HG02678 (cell line): ENCODE measurements around the gene SAG.

ENCODE experiments used
- ATAC-seq: cut with Tn5 transposase; IDR thresholded peaks from one replicate; pipeline ENCODE4 v1.9.1; 2021; ENCODE audit warnings: mild to moderate bottlenecking, moderate library complexity; ENCODE audit not compliant: unreplicated experiment

Gene SAG

DNA sequence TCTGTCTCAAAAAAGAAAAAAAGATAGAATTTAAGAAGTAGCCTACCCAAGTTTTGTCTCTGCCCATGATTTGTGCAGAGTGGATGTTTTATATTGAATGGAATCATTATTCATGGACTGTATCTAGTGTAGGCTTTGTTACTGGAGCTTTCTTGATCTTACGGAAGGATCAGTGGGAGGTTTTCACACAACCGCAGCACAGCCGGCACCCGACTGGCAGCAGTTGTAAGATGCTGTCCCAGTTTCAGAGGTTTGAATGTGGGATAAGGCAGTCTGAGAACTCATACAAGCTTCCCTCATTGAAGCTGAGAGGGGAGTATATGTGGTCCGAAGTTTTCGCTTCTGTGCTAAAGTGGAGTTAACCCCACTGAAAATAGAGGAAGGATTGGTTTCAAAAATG lies 19.7 kb upstream of the SAG start:
- ATAC-seq, result no peak

DNA sequence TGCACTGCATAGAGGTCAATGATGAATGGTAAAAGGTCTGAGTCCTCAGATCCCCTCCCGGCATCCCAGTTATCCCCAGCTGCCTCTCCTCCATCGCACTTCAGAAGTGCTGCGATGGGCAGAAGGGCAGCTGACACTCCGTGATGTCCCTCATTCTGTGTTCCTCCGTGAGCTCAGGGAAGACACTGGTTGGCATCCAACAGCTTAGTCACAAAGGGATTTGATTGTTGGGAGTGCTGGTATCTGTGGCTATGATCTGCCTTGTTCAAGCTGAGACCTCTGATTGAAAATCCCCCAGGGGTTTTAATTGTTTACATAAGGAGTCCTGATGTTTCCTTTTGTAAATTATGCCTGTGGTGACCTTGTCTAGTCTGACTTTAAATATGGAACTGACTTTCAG lies 19.0 kb upstream of the SAG start:
- no peak for ATAC-seq

DNA sequence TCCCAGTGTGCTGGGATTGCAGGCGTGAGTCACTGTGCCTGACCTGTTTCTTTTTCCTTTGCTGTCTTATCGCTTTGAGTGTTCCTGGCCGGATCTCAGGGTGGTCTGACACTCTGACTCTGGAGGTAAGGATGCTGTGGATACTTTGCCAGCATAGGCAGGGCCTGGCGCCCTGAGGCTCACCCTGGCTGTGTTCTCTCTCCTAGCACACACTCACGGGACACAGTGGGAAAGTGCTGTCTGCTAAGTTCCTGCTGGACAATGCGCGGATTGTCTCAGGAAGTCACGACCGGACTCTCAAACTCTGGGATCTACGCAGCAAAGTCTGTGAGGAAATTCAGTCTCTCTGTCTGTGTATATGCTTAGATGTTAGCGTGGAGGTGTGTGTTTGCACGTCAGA lies 18.0 kb upstream of the SAG start:
- ATAC-seq, result no peak

DNA sequence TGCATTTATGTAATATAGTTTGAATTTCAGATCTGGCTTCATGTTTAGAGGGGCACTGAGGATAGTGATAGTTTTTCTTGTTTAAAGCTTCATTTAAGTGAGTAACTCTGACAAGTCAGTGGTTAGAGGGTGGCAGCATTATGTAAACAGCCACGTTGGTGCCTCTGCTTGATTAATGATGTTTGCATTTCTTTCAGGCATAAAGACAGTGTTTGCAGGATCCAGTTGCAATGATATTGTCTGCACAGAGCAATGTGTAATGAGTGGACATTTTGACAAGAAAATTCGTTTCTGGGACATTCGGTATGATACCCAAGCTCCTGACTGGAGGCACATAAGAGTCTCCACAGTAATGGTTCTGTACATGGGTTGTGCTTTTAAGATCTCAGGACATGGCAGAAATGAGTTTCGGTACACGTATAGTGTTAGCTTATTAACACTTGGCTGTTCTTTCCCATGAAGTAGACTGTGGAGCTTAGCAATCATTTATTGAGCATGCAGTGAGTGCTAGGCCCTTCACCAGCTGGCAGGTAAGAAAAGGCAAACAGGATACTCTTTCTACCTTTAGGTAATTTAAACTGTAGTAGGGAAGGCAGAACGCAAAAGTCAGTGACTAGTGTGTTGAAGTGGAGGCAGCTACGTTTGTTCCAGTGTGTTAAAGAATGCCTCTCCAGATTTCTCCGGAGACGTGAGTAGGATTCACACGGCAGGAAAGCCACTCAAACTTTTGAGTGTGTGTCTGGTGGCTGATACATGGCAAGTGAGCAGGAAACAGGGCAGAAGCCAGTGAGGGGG lies 17.4 kb upstream of the SAG start:
- ATAC-seq, result no peak

DNA sequence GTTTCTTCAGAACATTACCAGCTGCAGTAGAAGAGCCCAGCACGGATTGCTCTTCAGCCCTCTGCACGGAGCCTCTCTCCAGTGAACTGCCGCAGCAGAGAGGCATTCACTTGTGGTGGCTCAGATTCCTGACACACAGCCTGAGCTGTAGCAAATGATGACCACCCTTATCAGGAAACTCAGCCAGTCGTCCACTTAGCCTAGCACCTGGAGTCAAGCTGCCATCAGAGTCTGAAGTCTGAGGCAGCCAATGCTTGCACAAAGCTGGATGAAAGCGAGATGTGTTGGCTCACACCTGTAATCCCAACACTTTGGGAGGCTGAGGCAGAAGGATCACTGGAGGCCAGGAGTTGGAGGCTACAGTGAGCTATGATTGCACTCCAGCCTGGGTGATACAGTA lies 11.7 kb upstream of the SAG start:
- no peak for ATAC-seq

DNA sequence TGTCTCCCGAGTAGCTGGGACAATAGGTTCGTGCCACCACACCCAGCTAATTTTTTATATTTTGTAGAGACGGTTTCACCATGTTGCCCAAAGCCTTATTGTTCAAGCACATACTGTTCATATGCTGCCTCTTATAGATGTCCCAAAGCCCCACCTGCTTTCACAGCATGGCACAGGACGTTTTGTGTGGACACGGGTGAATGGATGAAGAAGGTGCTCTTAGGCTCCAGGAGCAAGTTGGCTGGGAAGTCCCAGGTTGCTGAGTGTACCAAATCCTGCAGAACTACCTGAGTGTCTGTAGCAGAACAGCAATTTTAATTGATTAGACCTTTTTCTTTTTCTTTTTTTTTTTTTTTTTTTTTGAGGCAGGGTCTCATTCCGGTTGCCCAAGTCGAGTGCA lies 10.5 kb upstream of the SAG start:
- ATAC-seq, result no peak

DNA sequence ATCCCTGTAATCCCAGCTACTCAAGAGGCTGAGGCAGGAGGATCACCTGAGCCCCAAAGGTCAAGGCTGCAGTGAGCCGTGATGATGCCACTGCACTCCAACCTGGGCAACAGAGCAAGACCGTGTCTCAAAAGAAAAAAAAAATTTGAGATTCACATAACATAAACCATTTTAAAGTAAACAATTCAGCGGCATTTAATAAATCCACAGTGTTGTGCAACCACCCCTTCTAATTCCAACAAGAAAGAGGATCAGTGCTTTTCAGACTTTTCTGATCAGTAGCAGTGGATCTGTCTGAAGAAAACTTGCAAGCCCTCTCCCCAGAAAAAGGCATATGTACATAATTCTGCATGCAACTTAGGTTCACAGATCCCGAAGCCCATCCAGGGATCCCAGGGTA lies 7.2 kb upstream of the SAG start:
- no peak for ATAC-seq

DNA sequence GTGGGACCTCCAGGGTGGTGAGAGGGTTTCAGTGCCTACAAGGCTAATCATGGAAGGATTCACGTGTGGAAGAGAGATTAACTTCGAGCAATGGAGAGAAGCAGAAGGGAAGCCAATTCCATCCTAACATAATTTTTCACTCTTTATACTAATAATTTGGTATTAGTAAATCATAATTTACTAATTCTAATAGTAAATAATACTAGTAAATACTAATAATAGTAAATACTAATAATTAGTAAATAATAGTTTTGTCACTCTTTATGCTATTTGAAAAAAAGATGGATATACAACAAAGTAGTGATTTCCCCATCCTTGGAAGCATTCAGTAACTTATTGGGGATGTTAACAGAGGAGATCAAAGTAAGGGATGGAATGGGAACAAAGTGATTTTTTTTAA lies 6.4 kb upstream of the SAG start:
- ATAC-seq, result no peak

DNA sequence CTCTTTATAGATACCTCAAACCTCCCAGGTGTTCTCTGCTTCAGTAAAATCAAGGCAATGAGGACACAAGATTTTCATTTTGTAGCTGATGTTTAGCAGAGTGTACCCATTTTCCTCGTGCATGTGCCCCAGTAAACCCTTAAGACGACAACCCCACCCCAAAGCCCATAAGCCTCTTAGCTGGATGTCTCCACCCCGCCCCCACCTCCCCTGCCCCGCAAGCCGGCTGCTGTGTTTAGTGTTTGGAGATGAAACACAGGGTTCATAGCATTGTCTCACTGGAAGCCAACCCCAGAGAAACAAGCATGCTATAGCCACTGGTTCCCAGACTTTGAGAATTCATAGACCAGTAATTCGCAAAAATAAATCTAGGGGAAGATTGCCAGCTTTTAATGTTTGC lies 5.8 kb upstream of the SAG start:
- ATAC-seq, result no peak

DNA sequence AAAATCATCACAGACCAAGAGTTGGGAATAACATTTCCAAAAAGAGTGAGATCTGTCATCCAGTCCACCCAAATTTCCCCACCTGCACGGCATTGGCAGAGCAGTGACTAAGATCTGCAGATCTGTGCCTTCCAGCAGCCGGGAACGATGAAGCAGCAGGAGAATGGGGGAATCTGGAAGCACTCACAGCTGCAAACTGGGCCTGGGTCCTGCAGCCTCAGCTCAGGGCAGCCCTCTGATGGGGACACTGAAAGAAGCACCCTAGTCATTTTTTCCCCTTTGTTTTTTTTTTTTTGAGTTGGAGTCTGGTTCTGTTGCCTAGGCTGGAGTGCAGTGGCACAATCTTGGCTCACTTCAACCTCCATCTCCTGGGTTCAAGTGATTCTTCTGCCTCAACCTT lies 4.4 kb upstream of the SAG start:
- ATAC-seq, result no peak

DNA sequence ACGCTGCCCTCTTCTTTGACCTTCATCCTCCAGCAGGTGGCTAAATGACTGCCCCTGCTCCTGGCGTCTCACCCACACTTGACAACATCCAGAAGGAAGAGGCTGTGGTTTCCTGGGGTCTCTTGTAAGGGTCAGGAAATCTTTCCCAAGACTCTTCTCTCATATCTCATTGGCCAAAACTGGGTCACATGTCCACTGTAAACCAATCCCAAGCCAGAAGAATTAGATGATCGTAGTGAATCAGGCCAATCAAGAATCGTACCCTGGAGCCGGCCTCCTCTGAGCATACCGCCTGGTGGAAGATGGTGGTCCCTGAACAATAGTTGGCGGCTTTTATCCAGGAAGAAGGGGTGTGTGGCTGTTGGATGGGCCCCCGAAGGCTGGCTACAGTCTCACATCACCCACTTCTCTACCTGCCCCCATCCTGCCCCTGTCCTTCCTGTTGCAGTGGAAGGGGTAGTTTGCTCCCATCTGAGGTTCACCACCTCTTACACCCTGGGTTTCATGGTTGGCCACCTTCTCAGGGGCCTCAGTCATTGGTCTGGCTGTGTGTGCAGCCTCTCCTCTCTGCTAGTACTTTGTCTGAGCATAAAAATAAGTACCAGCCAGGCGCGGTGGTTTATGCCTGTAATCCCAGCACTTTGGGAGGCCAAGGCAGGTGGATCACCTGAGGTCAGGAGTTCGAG lies 3.8 kb downstream of the SAG start:
- no peak for ATAC-seq

DNA sequence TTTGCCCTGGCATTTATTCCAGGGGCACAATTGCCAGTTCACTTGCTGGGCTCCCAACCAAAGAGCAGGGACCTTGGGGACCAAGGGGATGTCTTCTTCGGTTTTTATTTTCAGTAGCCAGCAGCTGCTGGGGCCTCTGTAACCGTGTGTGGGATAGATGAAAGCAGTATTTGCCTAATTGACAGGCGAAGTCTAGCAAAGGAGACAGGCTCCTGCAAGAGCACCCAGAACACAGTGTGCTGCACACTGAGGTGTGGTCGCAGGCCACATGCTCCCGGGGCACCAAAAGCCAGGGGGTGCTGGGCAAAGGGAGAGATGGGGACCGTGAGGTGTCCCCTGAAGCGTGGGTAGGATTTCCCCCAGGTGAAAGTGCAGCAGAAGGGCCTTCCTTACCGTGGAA lies 5.3 kb downstream of the SAG start:
- peak; percentile 47 for ATAC-seq

DNA sequence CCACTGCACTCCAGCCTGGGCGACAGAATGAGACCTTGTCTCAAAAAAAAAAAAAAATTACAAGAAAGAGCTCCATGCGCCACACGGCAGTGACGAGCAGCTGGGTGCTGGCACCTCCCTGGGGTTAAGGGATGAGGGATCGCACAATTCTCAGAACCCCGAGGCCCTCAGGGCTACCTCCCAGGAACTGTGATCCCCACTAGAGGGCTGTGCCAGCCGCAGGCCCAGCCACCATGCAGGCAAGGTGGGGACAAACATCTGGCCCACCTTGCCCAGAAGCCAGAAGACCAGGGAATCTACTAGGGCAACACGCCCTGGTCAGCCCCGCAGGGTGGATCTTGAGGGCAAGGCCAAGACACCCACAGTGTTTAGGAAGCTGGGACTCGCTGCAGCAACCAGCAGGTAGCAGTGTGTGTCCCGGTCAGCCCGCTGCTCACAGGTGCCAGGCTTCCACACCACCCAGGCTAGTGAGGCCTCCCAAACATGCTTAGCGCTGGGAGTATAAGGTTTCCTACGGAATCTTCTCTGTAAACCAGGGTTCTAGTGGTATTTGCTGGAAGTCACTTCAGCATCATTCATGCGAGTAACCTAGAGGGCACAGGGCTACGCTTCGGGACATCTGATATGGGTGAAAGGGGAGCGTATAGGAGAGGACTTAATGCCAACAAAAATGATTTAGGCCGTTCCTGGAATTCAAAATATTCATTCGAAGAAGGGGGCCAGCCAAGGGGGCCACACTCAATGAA lies 6.7 kb downstream of the SAG start:
- no peak for ATAC-seq

DNA sequence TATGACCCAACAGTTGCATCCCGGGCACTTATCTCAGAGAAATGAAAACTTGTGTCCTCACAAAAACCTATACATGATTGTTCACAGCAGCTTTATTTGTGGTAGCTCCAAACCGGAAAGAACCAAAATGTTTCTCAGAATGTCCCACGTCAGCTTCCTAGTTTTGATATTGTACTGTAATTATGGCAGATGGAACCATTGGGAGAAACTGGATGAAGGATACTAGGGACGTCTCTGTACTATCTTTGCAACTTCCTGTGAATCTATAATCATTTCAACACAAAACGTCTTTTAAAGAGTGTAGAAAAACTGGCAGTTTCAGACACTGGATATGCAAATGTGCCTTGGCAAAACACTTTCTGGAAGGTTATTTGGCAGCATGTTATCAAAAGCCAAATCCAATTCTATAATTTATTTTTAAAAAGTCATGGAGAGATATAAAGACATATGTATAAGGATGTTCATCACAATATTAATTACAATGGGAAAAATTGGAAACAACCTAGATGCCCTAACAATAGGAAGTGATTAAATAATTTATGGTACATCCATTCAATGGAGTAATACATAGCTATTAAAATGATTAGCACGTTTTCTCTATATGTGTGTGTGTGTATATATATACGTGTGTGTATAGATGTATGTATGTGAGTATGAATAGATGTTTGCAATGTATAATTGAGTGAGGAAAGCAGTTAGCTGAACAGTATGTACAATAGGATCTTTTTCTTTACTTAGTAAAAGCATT lies 9.8 kb downstream of the SAG start:
- no peak for ATAC-seq

DNA sequence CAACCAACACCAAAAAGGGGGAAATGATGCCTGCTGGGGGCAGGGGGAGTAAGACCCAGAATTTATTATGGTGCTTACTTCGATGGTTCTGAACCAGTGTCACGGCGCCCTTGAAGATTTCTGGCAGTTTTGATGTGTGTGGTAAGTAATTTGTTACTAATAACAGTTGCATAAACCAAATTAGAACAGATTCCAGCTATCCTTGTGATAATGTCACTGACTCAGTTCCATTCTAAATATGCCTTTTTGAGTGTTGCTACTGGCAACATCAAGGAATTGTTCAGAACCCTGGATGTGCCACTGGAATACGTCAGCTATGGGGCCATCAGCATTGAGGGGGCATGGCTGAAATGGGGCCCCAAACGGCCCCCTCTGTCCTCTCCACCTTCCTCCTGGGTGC lies 11.6 kb downstream of the SAG start:
- no peak for ATAC-seq

DNA sequence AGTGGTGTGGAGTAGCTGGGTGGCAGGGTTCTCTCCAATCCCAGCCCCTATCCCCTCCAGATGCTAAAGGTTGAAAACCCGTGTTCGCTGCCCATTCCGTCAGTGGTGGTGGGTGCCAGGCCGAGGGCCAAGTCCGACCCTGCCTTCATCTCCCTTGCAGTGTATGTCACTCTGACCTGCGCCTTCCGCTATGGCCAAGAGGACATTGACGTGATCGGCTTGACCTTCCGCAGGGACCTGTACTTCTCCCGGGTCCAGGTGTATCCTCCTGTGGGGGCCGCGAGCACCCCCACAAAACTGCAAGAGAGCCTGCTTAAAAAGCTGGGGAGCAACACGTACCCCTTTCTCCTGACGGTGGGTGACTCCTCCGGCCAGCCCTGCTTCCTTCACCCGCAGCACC lies 12.9 kb downstream of the SAG start:
- no peak for ATAC-seq

DNA sequence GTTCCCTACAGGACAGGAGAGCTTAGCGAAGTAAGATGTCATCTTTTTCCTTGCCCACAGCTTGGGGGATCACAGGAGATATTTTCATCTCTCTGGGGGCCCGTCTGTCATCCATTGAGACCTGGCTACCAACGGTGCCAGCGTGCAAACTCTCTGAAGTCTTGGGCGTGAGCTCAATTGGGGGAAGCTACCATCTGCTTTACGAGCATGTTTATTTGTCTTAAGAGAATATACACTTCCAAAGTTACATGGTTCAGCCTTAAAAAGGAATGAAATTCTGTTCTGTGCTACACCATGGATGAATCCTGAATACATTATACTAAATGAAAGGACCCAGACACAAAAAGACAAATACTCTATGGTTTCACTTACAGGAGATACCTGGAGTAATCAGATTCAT lies 13.6 kb downstream of the SAG start:
- ATAC-seq, result no peak

DNA sequence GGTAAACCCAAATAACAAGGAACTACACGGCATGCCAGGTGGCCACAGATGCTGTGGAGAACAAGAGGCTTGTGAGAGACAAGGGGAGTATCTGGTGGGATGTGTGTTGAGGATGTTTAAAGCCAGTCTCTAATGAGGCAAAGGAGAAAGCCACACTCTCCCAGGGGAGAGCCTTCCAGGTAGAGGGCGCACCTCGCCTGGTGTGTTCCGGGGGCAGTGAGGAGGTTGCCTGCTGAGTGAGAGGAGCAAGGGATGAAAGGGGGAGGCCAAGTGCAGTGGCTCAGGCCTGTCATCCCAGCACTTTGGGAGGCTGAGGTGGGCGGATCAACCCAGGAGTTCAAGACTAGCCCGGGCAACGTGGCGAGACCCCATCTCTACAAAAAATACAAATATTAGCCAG lies 16.2 kb downstream of the SAG start:
- no peak for ATAC-seq

DNA sequence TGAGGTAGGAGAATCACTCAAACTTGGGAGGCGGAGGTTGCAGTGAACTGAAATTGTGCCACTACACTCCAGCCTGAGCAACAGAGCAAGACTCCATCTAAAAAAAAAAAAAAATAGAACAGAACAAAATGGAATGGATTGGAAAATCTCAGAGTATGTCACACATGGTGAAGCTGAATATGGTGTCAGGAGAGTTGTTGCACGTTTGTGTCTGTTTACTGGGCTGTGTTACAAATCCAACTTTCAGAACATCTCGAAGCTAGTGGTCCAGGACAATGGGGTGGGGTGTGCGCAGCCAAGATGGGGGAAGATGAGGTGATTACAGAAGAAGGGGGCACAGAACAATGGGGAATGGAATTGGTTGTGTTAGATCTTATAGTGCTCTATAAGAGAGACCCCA lies 17.6 kb downstream of the SAG start:
- ATAC-seq, result no peak

DNA sequence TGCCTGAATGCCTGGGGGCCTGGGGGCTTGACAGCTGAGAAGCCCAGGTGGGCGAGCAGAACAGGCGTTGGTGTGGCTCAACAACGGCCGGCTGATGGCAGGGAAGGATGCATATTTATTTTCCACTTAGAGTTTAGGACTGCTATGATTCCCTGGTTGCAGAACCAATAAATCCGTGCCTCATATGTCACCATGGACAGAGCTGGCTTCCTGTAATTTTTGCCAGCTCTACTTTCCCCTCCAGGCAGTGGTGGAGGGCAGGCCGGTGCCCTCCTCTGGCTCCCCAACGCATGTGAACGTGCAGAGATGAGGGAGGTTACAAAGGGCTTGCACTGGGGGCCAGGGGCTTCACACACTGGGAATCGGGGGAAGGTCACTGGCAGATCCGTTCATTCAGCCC lies 18.2 kb downstream of the SAG start:
- no peak for ATAC-seq

DNA sequence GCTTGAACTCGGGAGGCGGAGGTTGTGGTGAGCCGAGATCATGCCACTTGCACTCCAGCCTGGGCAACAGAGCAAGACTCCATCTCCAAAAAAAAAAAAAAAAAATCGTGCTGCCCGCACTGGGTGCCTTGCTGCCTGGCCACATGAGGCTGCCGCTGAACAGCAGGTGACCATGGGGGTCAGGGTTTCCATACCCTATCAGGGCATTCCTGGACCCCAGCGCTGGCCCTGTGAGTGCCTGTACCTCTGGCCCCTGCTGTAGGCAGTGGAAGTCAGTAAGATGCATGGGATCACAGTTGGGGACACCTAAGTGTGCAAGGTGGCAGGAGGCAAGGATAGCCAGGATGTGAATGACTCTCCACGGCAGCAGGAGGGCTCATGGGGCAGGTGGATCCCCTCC lies 18.9 kb downstream of the SAG start:
- ATAC-seq, result no peak
